Activated CD8-positive, alpha-beta T cell treated with anti-CD3 and anti-CD28 coated beads for 36 hours (primary cell): ENCODE results near the gene CRMP1. TPM values are rescaled to one million over a fixed set of nuclear protein-coding genes. Genes with fewer than 3 reads are reported as not detected.

ENCODE experiments used
- ATAC-seq: fragments of 200-7000 bp; cut with Tn5 transposase; one replicate; pipeline ENCODE4 v1.10.0; 2021; ENCODE audit warnings: mild to moderate bottlenecking, moderate library complexity
- CTCF ChIA-PET: fragments of 350-600 bp; sonication (Branson Sonifier 250); formaldehyde crosslinking; loops from one replicate; lab custom pipeline; 2021; ENCODE audit warnings: antibody characterized with exemption; lab: Charles Lee
- POLR2A ChIA-PET: fragments of 350-600 bp; sonication (Branson Sonifier 250); formaldehyde crosslinking; loops from one replicate; lab custom pipeline; 2021; ENCODE audit warnings: antibody characterized with exemption; lab: Charles Lee
- DNase-seq: peaks from one replicate; pipeline ENCODE4 v3.0.0-alpha.2; 2020
- H3K27ac Mint-ChIP-seq: one replicate; pipeline ENCODE4 v1.8.0; 2021; ENCODE audit warnings: mild to moderate bottlenecking, mixed read lengths
- H3K27me3 Mint-ChIP-seq: one replicate; pipeline ENCODE4 v1.8.0; 2021; ENCODE audit warnings: mixed read lengths
- H3K36me3 Mint-ChIP-seq: one replicate; pipeline ENCODE4 v1.8.0; 2021; ENCODE audit warnings: low read depth, mixed read lengths
- H3K4me1 Mint-ChIP-seq: one replicate; pipeline ENCODE4 v1.8.0; 2021; ENCODE audit warnings: low read depth, mixed read lengths
- H3K4me3 Mint-ChIP-seq: one replicate; pipeline ENCODE4 v1.8.0; 2021; ENCODE audit warnings: mild to moderate bottlenecking, moderate library complexity, mixed read lengths
- H3K9me3 Mint-ChIP-seq: one replicate; pipeline ENCODE4 v1.8.0; 2021; ENCODE audit warnings: mixed read lengths
- CTCF ChIP-seq: fragments of 200-600 bp; IDR thresholded peaks from one replicate; pipeline ENCODE4 v1.8.0; 2022; ENCODE audit warnings: antibody characterized with exemption, mild to moderate bottlenecking
- intact Hi-C: fragments of 100-400 bp; cut with micrococcal nuclease; formaldehyde crosslinking; loops from one replicate; pipeline ENCODE4 v1.10.0; 2022
- total RNA-seq, 2 experiments: library from RNA; stranded (reverse); gene quantifications; one replicate each; pipeline ENCODE4 v1.2.3, GENCODE V29; 2021

The CRMP1 gene
- total RNA-seq, 2 experiments from 2014 or later = not detected

GRCh38 chr4:5890063-5890727 is 2.7 kb downstream of the CRMP1 start:
- ATAC-seq (no peak), DNase-seq (no peak)
- CTCF ChIA-PET = no interaction called here
- no peaks in the 10 kb centered on the region for H3K9me3 Mint-ChIP-seq
- intact Hi-C loops = no loop called here
- no peak overlapping the region for H3K4me3 Mint-ChIP-seq
- TF ChIP-seq CTCF = no peak
- H3K4me1 Mint-ChIP-seq = peaks cover 6% of the 10 kb centered on the region
- H3K27me3 Mint-ChIP-seq = peaks cover 62% of the 10 kb centered on the region
- peaks cover 2% of the 10 kb centered on the region for H3K36me3 Mint-ChIP-seq
- no peak overlapping the region for H3K27ac Mint-ChIP-seq
- POLR2A ChIA-PET = no interaction called here

- no peaks in the 10 kb centered on the region for H3K9me3 Mint-ChIP-seq
- ATAC-seq = no peak
- DNase-seq = no peak
- no peak overlapping the region for H3K27ac Mint-ChIP-seq
- peaks cover 64% of the 10 kb centered on the region for H3K27me3 Mint-ChIP-seq
- intact Hi-C loops = no loop called here
- H3K36me3 Mint-ChIP-seq = peaks cover 2% of the 10 kb centered on the region
- POLR2A ChIA-PET = no interaction called here
- no peak overlapping the region for H3K4me3 Mint-ChIP-seq
- CTCF ChIA-PET = no interaction called here
- H3K4me1 Mint-ChIP-seq = peaks cover 6% of the 10 kb centered on the region
- TF ChIP-seq CTCF = no peak
Observed at GRCh38 chr4:5889002-5889696, 3.7 kb downstream of the CRMP1 start.

GRCh38 chr4:5888222-5889001 is 4.5 kb downstream of the CRMP1 start:
- Mint-ChIP-seq H3K4me1 (peaks cover 6% of the 10 kb centered on the region), H3K36me3 (peaks cover 2% of the 10 kb centered on the region), H3K4me3 (no peak overlapping the region), H3K27me3 (peaks cover 59% of the 10 kb centered on the region), H3K9me3 (no peaks in the 10 kb centered on the region), H3K27ac (no peak overlapping the region)
- CTCF ChIA-PET = no interaction called here
- ATAC-seq (no peak), DNase-seq (no peak)
- POLR2A ChIA-PET = no interaction called here
- intact Hi-C loops = no loop called here
- TF ChIP-seq CTCF = no peak

- TF ChIP-seq CTCF = no peak
- Mint-ChIP-seq H3K4me1 (peaks cover 4% of the 10 kb centered on the region), H3K9me3 (no peaks in the 10 kb centered on the region), H3K4me3 (no peak overlapping the region), H3K27me3 (peaks cover 60% of the 10 kb centered on the region), H3K27ac (no peak overlapping the region), H3K36me3 (no peaks in the 10 kb centered on the region)
- ChIA-PET POLR2A (no interaction called here), CTCF (no interaction called here)
- intact Hi-C loops = no loop called here
- no peak for DNase-seq
- ATAC-seq = no peak
Observed at GRCh38 chr4:5887361-5888221, 5.3 kb downstream of the CRMP1 start.
